GM18499 (cell line): Measurements from ENCODE around the gene ROBO3.

Source experiments
- ATAC-seq: cut with Tn5 transposase; IDR thresholded peaks from one replicate; pipeline ENCODE4 v1.9.1; 2021; ENCODE audit warnings: moderate number of reproducible peaks; ENCODE audit not compliant: insufficient read depth, unreplicated experiment

Gene ROBO3

GRCh38 chr11:124890683-124891372, 25.6 kb downstream of the ROBO3 start:
- no peak for ATAC-seq

GRCh38 chr11:124891373-124891861, 26.2 kb downstream of the ROBO3 start:
- no peak for ATAC-seq

- no peak for ATAC-seq
These were observed 26.9 kb downstream of the ROBO3 start for GRCh38 chr11:124892146-124892545.

GRCh38 chr11:124892750-124893454, 27.7 kb downstream of the ROBO3 start:
- no peak for ATAC-seq

GRCh38 chr11:124893781-124894401, 28.7 kb downstream of the ROBO3 start:
- no peak for ATAC-seq

GRCh38 chr11:124894606-124895430, 29.6 kb downstream of the ROBO3 start:
- no peak for ATAC-seq

- ATAC-seq, result no peak
These were observed 30.3 kb downstream of the ROBO3 start for GRCh38 chr11:124895471-124895971.

GRCh38 chr11:124896071-124896750, 31.0 kb downstream of the ROBO3 start:
- ATAC-seq, result no peak

- no peak for ATAC-seq
These were observed 31.7 kb downstream of the ROBO3 start for GRCh38 chr11:124896821-124897391.

GRCh38 chr11:124897674-124898262, 32.5 kb downstream of the ROBO3 start, which contains the start of gene ROBO4:
ROBO4 (minus strand) TSS chr11:124897865; CDS start chr11:124897795, 70 bp downstream.
- no peak for ATAC-seq

- no peak for ATAC-seq
These were observed 33.0 kb downstream of the ROBO3 start for GRCh38 chr11:124898263-124898680.

GRCh38 chr11:124898711-124899110, 33.5 kb downstream of the ROBO3 start:
- ATAC-seq, result no peak

GRCh38 chr11:124899383-124900145, 34.3 kb downstream of the ROBO3 start:
- no peak for ATAC-seq

GRCh38 chr11:124900464-124900863, 35.2 kb downstream of the ROBO3 start:
- no peak for ATAC-seq

GRCh38 chr11:124902616-124903015, 37.4 kb downstream of the ROBO3 start:
- ATAC-seq, result no peak

- ATAC-seq, result no peak
These were observed 50.5 kb downstream of the ROBO3 start for GRCh38 chr11:124915541-124916369.

- ATAC-seq, result no peak
These were observed 51.1 kb downstream of the ROBO3 start for GRCh38 chr11:124916370-124916710.
